Liver (tissue), 9 donors: ENCODE results near the gene ZNF821. TPM values are rescaled to one million over a fixed set of nuclear protein-coding genes. Genes with fewer than 3 reads are reported as not detected.

Experiments
- DNase-seq: peaks from one replicate; pipeline ENCODE4 v3.0.0-alpha.2; 2017; ENCODE audit warnings: low spot score
- H3K27ac ChIP-seq, 2 donors: one replicate each; pipeline ENCODE4 v1.7.0; 2013; ENCODE audit warnings: inconsistent platforms in 2 of 2, low read length in 2 of 2, control low read depth in 1 of 2, low read depth in 1 of 2, mild to moderate bottlenecking in 1 of 2
- H3K27me3 ChIP-seq, 4 donors: one replicate each; pipeline versions ENCODE4 v1.6.1 to v1.7.0; 2013; ENCODE audit warnings: low read length in 3 of 4, inconsistent platforms in 1 of 4, mild to moderate bottlenecking in 1 of 4, moderate library complexity in 1 of 4; ENCODE audit not compliant: control insufficient read depth in 4 of 4, insufficient read depth in 4 of 4
- H3K36me3 ChIP-seq, 4 donors: one replicate each; pipeline versions ENCODE4 v1.6.1 to v1.7.0; 2013; ENCODE audit warnings: low read length in 3 of 4, mild to moderate bottlenecking in 3 of 4, low read depth in 1 of 4, moderate library complexity in 1 of 4; ENCODE audit not compliant: control insufficient read depth in 4 of 4, insufficient read depth in 3 of 4
- H3K4me1 ChIP-seq, 4 donors: one replicate each; pipeline versions ENCODE4 v1.6.1 to v1.7.0; 2013; ENCODE audit warnings: low read length in 3 of 4, mild to moderate bottlenecking in 3 of 4, moderate library complexity in 1 of 4; ENCODE audit not compliant: control insufficient read depth in 4 of 4, insufficient read depth in 4 of 4
- H3K4me3 ChIP-seq, 3 donors: one replicate each; pipeline versions ENCODE4 v1.6.1 to v1.7.0; 2013; ENCODE audit warnings: low read length in 3 of 3, control low read depth in 1 of 3, low read depth in 1 of 3, mild to moderate bottlenecking in 1 of 3
- H3K9ac ChIP-seq, 2 donors: one replicate each; pipeline ENCODE4 v1.7.0; 2013; ENCODE audit warnings: low read length in 2 of 2, mild to moderate bottlenecking in 2 of 2, moderate library complexity in 2 of 2, control low read depth in 1 of 2, low read depth in 1 of 2
- H3K9me3 ChIP-seq, 4 donors: one replicate each; pipeline versions ENCODE4 v1.6.1 to v1.7.0; 2013; ENCODE audit warnings: low read length in 3 of 4; ENCODE audit not compliant: control insufficient read depth in 4 of 4
- FOXA1 ChIP-seq: IDR thresholded peaks from 2 replicates; pipeline ENCODE4 v1.6.1; 2016; ENCODE audit warnings: antibody characterized with exemption
- FOXA2 ChIP-seq: IDR thresholded peaks from 2 replicates; pipeline ENCODE4 v1.6.1; 2016; ENCODE audit warnings: antibody characterized with exemption
- GABPA ChIP-seq, 2 donors: IDR thresholded peaks in 1 of 2; conservative IDR thresholded peaks in 1 of 2; 2 replicates each; pipeline ENCODE4 v1.6.1; 2016; ENCODE audit warnings: antibody characterized with exemption in 2 of 2, mild to moderate bottlenecking in 1 of 2, moderate library complexity in 1 of 2
- HNF4G ChIP-seq: IDR thresholded peaks from 2 replicates; pipeline ENCODE4 v1.6.1; 2016; ENCODE audit warnings: antibody characterized with exemption
- JUND ChIP-seq, 2 donors: IDR thresholded peaks; 2 replicates each; pipeline ENCODE4 v1.6.1; 2016; ENCODE audit warnings: antibody characterized with exemption in 2 of 2
- RAD21 ChIP-seq, 2 donors: IDR thresholded peaks; 2 replicates each; pipeline ENCODE4 v1.6.1; 2016; ENCODE audit warnings: antibody characterized with exemption in 2 of 2, mild to moderate bottlenecking in 2 of 2
- RXRA ChIP-seq, 2 donors: IDR thresholded peaks; 2 replicates each; pipeline ENCODE4 v1.6.1; 2017 to 2018; ENCODE audit warnings: antibody characterized with exemption in 2 of 2, mild to moderate bottlenecking in 1 of 2
- SP1 ChIP-seq: IDR thresholded peaks from 2 replicates; pipeline ENCODE4 v1.6.1; 2018; ENCODE audit warnings: antibody characterized with exemption, mild to moderate bottlenecking
- TAF1 ChIP-seq: conservative IDR thresholded peaks from 2 replicates; pipeline ENCODE4 v1.6.1; 2016; ENCODE audit warnings: antibody characterized with exemption, mild to moderate bottlenecking
- YY1 ChIP-seq: IDR thresholded peaks from 2 replicates; pipeline ENCODE4 v1.6.1; 2016; ENCODE audit warnings: antibody characterized with exemption, mild to moderate bottlenecking
- WGBS: extraction: QIAGEN DNeasy Blood & Tissue Kit; methylation state at CpG from one replicate; pipeline ENCODE4 v1.1.7; 2013; 5-methylcytosine and 5-hydroxymethylcytosine counted together
- polyA plus RNA-seq, 2 donors: library from polyadenylated mRNA; stranded (reverse) in 1 of 2; unstranded in 1 of 2; fragments of 200-250 nt in 1 of 2; fragments of >200 nt in 1 of 2; fragmentation: Nextera tagmentation in 1 of 2; extraction: Ambion mirVana in 1 of 2; gene quantifications; one replicate each; pipeline versions ENCODE4 v1.2.1 to v1.2.3, GENCODE V29; 2013 to 2015
- total RNA-seq, 2 donors: library from RNA; depleted of rRNA; stranded (reverse); fragments of >200 nt; gene quantifications; one replicate each; pipeline ENCODE4 v1.2.3, GENCODE V29; 2014
- TF ChIP-seq, protein P1 (sequence below): IDR thresholded peaks from 2 replicates; pipeline ENCODE4 v1.6.1; 2016; ENCODE audit warnings: antibody characterized with exemption
- TF ChIP-seq, protein P2 (sequence below): IDR thresholded peaks from 2 replicates; pipeline ENCODE4 v1.6.1; 2016; ENCODE audit warnings: antibody characterized with exemption
- TF ChIP-seq, protein P3 (sequence below): IDR thresholded peaks from 2 replicates; pipeline ENCODE4 v1.6.1; 2016; ENCODE audit warnings: antibody characterized with exemption, mild to moderate bottlenecking
- TF ChIP-seq, protein P4 (sequence below): IDR thresholded peaks from 2 replicates; pipeline ENCODE4 v1.6.1; 2016; ENCODE audit warnings: antibody characterized with exemption
- TF ChIP-seq, protein P5 (sequence below): fragments of 150-350 bp; IDR thresholded peaks from 2 replicates; pipeline ENCODE4 v1.5.1; 2017; ENCODE audit warnings: improper control_type of control experiment, low read depth, low read length; ENCODE audit not compliant: missing input control
- donor health status: healthy.
- donor health status: healthy.
- donor health status: healthy.
- donor health status: healthy.
- donor health status: healthy.

Gene ZNF821
- total and polyA plus RNA-seq, 4 donors = 1.0 to 3.0 (median 2.0) TPM

DNA sequence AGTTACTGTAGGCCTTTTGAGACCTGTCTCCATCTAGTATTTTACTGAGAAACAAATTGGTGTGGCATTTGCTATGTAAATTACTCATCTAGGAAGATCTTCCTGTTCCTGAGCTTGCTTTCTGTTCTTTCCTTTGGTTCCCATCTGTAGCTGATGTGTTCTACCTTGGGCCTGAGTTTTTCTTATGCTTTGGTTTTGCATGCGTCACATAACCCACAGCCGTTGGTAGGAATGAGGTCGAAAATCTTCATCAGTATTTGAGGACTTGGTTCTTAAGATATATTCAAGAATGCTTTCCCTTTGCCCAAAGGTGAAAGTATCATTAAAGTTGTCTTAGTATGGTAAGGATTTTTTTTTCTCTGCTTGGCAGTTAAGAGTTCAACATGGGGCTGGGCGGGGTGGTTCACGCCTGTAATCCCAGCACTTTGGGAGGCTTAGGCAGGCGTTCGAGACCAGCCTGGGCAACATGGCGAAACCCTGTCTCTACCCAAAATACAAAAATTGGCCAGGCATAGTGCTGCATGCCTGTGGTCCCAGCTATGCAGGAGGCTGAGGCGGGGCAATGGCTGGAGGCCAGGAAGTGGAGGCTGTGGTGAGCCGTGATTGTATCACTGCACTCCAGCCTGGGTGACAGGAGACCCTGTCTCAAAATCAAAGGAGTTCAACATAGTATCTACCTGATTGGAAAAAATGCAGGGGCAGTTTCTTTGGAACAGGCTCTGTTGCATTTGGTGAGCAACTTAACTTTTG is 40.1 kb upstream of the ZNF821 start:
- Histone ChIP-seq H3K36me3 (peaks cover 17 to 87% (median 75%) of the 10 kb centered on the region in 4 donors), H3K27ac (no peak overlapping the region), H3K4me3 (no peak overlapping the region), H3K27me3 (no peaks in the 10 kb centered on the region), H3K4me1 (no peaks in the 10 kb centered on the region), H3K9me3 (no peaks in the 10 kb centered on the region), H3K9ac (no peak overlapping the region)
- TF ChIP-seq RXRA (IDR thresholded peaks at IDR 0.05) (no peak), RAD21 (IDR thresholded peaks at IDR 0.05) (no peak), GABPA (IDR thresholded peaks at IDR 0.05 in 1 of 2, conservative IDR thresholded peaks at IDR 0.05 in 1 of 2) (no peak), TAF1 (no peak), SP1 (no peak), JUND (IDR thresholded peaks at IDR 0.05) (no peak), HNF4G (no peak), FOXA1 (no peak), YY1 (no peak), FOXA2 (no peak)
- TF ChIP-seq, protein P1, sequence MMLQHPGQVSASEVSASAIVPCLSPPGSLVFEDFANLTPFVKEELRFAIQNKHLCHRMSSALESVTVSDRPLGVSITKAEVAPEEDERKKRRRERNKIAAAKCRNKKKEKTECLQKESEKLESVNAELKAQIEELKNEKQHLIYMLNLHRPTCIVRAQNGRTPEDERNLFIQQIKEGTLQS = no peak
- TF ChIP-seq, protein P2, sequence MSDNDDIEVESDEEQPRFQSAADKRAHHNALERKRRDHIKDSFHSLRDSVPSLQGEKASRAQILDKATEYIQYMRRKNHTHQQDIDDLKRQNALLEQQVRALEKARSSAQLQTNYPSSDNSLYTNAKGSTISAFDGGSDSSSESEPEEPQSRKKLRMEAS = no peak
- TF ChIP-seq, protein P3, sequence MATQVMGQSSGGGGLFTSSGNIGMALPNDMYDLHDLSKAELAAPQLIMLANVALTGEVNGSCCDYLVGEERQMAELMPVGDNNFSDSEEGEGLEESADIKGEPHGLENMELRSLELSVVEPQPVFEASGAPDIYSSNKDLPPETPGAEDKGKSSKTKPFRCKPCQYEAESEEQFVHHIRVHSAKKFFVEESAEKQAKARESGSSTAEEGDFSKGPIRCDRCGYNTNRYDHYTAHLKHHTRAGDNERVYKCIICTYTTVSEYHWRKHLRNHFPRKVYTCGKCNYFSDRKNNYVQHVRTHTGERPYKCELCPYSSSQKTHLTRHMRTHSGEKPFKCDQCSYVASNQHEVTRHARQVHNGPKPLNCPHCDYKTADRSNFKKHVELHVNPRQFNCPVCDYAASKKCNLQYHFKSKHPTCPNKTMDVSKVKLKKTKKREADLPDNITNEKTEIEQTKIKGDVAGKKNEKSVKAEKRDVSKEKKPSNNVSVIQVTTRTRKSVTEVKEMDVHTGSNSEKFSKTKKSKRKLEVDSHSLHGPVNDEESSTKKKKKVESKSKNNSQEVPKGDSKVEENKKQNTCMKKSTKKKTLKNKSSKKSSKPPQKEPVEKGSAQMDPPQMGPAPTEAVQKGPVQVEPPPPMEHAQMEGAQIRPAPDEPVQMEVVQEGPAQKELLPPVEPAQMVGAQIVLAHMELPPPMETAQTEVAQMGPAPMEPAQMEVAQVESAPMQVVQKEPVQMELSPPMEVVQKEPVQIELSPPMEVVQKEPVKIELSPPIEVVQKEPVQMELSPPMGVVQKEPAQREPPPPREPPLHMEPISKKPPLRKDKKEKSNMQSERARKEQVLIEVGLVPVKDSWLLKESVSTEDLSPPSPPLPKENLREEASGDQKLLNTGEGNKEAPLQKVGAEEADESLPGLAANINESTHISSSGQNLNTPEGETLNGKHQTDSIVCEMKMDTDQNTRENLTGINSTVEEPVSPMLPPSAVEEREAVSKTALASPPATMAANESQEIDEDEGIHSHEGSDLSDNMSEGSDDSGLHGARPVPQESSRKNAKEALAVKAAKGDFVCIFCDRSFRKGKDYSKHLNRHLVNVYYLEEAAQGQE = no peak
- TF ChIP-seq, protein P4, sequence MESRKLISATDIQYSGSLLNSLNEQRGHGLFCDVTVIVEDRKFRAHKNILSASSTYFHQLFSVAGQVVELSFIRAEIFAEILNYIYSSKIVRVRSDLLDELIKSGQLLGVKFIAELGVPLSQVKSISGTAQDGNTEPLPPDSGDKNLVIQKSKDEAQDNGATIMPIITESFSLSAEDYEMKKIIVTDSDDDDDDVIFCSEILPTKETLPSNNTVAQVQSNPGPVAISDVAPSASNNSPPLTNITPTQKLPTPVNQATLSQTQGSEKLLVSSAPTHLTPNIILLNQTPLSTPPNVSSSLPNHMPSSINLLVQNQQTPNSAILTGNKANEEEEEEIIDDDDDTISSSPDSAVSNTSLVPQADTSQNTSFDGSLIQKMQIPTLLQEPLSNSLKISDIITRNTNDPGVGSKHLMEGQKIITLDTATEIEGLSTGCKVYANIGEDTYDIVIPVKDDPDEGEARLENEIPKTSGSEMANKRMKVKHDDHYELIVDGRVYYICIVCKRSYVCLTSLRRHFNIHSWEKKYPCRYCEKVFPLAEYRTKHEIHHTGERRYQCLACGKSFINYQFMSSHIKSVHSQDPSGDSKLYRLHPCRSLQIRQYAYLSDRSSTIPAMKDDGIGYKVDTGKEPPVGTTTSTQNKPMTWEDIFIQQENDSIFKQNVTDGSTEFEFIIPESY = no peak
- TF ChIP-seq, protein P5, sequence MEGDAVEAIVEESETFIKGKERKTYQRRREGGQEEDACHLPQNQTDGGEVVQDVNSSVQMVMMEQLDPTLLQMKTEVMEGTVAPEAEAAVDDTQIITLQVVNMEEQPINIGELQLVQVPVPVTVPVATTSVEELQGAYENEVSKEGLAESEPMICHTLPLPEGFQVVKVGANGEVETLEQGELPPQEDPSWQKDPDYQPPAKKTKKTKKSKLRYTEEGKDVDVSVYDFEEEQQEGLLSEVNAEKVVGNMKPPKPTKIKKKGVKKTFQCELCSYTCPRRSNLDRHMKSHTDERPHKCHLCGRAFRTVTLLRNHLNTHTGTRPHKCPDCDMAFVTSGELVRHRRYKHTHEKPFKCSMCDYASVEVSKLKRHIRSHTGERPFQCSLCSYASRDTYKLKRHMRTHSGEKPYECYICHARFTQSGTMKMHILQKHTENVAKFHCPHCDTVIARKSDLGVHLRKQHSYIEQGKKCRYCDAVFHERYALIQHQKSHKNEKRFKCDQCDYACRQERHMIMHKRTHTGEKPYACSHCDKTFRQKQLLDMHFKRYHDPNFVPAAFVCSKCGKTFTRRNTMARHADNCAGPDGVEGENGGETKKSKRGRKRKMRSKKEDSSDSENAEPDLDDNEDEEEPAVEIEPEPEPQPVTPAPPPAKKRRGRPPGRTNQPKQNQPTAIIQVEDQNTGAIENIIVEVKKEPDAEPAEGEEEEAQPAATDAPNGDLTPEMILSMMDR = no peak
- WGBS = 94% methylated on average over 10 of the region's 10 CpGs
- no peak for DNase-seq
